GM13976 (cell line): Measurements from ENCODE around the gene SLC37A3.

Experiments
- DNase-seq: peaks from one replicate; pipeline ENCODE4 v3.0.0; 2012; ENCODE audit warnings: low spot score
- in situ Hi-C: fragments of 300-500 bp; cut with MboI; formaldehyde crosslinking; loops from one replicate; pipeline ENCODE4 v1.12.0; 2022; ENCODE audit warnings: low sequenced_read_pairs, mixed read lengths, inconsistent platforms; ENCODE audit not compliant: unreplicated experiment
- TF ChIP-seq, protein P1 (sequence below): IDR thresholded peaks from 2 replicates; pipeline ENCODE4 v1.5.1; 2012; ENCODE audit warnings: borderline replicate concordance, mild to moderate bottlenecking; ENCODE audit not compliant: insufficient read depth; ENCODE audit errors: extremely low read depth, missing control alignments, control extremely low read depth

The SLC37A3 gene, protein sequence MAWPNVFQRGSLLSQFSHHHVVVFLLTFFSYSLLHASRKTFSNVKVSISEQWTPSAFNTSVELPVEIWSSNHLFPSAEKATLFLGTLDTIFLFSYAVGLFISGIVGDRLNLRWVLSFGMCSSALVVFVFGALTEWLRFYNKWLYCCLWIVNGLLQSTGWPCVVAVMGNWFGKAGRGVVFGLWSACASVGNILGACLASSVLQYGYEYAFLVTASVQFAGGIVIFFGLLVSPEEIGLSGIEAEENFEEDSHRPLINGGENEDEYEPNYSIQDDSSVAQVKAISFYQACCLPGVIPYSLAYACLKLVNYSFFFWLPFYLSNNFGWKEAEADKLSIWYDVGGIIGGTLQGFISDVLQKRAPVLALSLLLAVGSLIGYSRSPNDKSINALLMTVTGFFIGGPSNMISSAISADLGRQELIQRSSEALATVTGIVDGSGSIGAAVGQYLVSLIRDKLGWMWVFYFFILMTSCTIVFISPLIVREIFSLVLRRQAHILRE

DNA sequence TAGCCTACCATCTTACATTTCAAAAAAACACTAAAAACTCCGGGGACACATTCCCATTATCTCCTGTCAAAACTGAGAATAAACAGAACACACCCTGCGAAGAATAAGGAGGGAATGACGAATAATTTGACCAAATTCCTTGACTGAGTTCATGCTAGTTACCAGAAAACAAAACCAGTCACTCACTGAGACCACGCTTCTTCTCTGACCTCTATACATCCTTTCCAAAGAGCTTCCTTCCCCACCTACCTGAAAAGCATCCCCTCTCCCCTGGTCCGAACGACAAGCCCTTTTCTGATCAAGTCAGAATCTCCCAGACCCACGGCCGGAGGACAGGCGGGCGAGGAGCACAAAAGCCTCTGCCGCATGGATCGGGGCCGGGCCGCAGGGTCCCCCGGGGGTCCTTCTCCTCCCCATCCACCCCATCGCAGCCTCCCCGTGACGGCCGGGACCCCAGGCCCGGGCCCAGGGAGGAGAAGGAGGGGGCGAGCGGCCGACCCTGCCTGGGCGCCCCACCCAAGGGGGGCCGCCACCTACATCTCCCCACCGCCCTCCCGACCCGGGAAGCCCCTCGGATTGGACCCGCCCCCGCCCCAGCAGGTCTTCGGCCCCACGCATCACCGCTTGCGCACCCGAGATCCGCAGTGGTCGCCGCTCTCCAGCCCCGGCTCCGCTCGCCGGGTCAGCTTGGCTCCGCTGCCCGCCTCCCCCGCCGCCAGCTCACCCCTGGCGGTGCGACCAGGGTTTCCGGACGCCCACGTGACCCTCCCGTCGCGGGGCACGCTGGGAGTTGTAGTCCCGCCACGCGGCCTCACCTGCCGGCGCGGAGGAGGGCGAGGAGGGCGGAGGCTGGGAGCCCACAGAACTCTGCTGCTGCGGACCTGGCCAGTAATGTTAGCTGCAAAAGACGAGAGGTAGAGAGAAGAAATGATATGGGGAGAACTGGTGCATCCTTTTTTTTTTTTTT is at the start of gene SLC37A3:
Gene SLC37A3, minus strand, starts transcription at position 747 of the 967 bp plus-strand sequence. CDS start 16,004 bp downstream, outside the sequence.
- in situ Hi-C loops, result no loop called here
- peak; percentile 97 for DNase-seq
- TF ChIP-seq, protein P1, sequence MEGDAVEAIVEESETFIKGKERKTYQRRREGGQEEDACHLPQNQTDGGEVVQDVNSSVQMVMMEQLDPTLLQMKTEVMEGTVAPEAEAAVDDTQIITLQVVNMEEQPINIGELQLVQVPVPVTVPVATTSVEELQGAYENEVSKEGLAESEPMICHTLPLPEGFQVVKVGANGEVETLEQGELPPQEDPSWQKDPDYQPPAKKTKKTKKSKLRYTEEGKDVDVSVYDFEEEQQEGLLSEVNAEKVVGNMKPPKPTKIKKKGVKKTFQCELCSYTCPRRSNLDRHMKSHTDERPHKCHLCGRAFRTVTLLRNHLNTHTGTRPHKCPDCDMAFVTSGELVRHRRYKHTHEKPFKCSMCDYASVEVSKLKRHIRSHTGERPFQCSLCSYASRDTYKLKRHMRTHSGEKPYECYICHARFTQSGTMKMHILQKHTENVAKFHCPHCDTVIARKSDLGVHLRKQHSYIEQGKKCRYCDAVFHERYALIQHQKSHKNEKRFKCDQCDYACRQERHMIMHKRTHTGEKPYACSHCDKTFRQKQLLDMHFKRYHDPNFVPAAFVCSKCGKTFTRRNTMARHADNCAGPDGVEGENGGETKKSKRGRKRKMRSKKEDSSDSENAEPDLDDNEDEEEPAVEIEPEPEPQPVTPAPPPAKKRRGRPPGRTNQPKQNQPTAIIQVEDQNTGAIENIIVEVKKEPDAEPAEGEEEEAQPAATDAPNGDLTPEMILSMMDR, result no peak

DNA sequence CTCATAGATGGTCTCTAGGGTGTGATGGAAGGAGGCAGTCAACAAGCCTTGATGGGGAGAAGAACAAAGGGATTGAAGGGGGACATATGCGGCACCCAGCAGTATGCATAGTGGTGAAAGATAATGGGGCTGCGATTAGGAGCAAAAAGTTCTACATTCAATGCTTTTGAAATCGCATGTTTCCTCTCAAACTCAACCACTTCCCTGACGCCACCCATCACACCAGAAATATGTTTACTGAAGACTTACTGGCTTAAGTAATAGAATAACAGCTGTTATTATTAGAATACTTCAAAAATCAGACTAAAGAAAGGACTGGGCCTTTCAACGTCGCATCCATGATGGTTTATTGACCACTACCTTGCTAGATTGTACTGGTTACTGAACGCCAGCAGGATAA is 49.5 kb upstream of the SLC37A3 start:
- in situ Hi-C loops, result no loop called here
- TF ChIP-seq, protein P1, result no peak

DNA sequence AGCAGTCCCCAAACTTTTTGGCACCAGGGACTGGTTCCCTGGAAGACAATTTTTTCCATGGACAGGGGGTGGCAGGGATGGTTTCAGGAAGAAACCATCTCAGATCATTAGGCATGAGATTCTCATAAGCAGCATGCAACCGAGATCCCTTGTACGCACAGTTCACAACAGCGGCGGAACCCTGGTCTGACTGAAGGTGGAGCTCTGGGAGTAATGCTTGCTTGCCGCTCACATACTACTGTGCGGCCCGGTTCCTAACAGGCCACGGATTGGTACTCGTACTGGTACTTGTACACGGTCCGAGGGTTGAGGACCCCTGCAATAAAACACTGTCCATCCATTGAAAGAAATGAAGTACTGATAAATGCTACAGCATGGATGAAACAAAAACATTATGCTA is 48.1 kb upstream of the SLC37A3 start:
- TF ChIP-seq, protein P1, result no peak
- DNase-seq, result no peak
- in situ Hi-C loops, result no loop called here

More for the DNA sequence above, 49.5 kb upstream of the SLC37A3 start:
- no peak for DNase-seq

DNA sequence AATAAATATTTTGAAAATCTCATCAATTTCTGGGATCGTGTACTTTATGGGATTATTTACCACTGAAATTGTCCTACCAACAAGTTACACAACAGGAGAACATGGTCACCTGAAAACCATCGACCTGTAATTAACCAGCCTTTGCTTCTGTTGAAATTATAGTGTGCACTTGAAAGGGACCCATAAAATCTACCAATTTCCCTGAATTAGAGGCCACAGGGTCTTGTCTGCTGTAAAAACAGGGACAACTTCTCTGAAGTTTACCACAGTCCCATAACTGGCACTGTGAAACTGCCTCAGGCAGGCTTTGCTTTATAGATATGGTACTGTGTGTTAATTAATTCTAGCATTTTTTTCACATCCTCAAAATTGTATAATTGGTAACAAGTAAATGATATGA is 43.2 kb upstream of the SLC37A3 start:
- no peak for DNase-seq
- TF ChIP-seq, protein P1, result no peak
- in situ Hi-C loops, result no loop called here

DNA sequence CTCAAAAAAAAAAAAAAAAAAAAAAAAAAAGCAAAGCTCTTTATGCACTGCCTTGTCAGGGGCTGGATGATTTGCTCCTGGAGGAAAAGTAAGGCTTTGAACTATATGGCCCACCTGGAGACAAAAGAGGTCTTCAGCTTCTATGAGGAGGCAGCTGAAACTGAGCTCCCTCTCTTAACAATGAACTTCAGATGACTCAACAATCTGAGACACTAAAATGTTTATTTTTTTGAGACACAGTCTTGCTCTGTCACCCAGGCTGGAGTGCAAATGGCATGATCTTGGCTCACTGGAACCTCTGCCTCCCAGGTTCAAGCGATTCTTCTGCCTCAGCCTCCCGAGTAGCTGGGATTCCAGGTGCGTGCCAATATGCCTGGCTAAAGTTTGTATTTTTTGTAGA is 42.3 kb upstream of the SLC37A3 start:
- in situ Hi-C loops, result no loop called here
- TF ChIP-seq, protein P1, result no peak
- no peak for DNase-seq

DNA sequence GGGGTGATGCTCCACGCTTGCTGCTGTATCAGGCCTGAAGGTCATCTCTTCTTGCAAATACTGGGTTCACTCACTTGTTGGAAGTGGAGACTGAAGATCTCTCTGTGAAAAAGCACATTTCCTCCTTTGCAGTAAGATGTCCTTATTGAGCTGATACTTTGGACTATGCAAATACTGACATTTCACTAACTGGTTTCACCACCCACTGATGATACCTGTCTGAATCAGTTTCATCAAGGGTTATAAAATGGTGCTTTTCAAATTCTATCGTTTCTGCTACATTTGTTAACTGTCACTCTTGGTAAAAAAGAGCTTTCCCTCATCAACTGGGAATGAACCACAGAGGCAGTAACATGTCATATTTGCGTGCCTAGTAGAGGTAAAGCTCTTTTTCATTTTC is 41.0 kb upstream of the SLC37A3 start:
- TF ChIP-seq, protein P1, result no peak
- in situ Hi-C loops, result no loop called here
- DNase-seq, result no peak
